DND-41 (cell line): ENCODE data around the gene NAT10.

Experiments
- ATAC-seq: fragments of 200-7000 bp; cut with Tn5 transposase; 3 replicates; pipeline ENCODE4 v1.9.1; 2021; ENCODE audit warnings: low read depth; ENCODE audit not compliant: insufficient read depth
- DNase-seq: peaks from one replicate; pipeline ENCODE4 v3.0.0-alpha.2; 2020
- H2AFZ ChIP-seq: 2 replicates; pipeline ENCODE4 v1.6.0; 2012; ENCODE audit warnings: low read depth, low read length
- H3K27ac ChIP-seq: 2 replicates; pipeline ENCODE4 v1.5.1; 2012; ENCODE audit warnings: low read length, inconsistent platforms
- H3K27me3 ChIP-seq: fragments of 200-600 bp; sonication (generic); 2 replicates; pipeline ENCODE4 v1.6.0; 2012; ENCODE audit warnings: low read length, mild to moderate bottlenecking, inconsistent platforms; ENCODE audit not compliant: insufficient read depth, poor library complexity
- H3K36me3 ChIP-seq: 2 replicates; pipeline ENCODE4 v1.5.1; 2012; ENCODE audit warnings: low read length, inconsistent platforms; ENCODE audit not compliant: insufficient read depth
- H3K4me1 ChIP-seq: 2 replicates; pipeline ENCODE4 v1.5.1; 2012; ENCODE audit warnings: mild to moderate bottlenecking, low read length; ENCODE audit not compliant: insufficient read depth
- H3K4me2 ChIP-seq: 2 replicates; pipeline ENCODE4 v1.6.0; 2012; ENCODE audit warnings: mild to moderate bottlenecking, moderate library complexity, low read length, inconsistent platforms; ENCODE audit not compliant: insufficient read depth
- H3K4me3 ChIP-seq, 2 experiments: fragments of 200-600 bp in 1 of 2; shearing (Covaris generic) in 1 of 2; 2 replicates each; pipeline ENCODE4 v1.5.1; 2012 to 2016; ENCODE audit warnings: inconsistent platforms in 2 of 2, low read length in 2 of 2, mild to moderate bottlenecking in 2 of 2, low read depth in 1 of 2, moderate library complexity in 1 of 2
- H3K79me2 ChIP-seq: 2 replicates; pipeline ENCODE4 v1.6.0; 2012; ENCODE audit warnings: low read length, inconsistent platforms; ENCODE audit not compliant: insufficient read depth
- H3K9ac ChIP-seq: 2 replicates; pipeline ENCODE4 v1.6.0; 2012; ENCODE audit warnings: low read depth, mild to moderate bottlenecking, inconsistent platforms, low read length, moderate library complexity
- H3K9me3 ChIP-seq: 2 replicates; pipeline ENCODE4 v1.5.1; 2012; ENCODE audit warnings: low read length, moderate library complexity, mild to moderate bottlenecking, inconsistent platforms; ENCODE audit not compliant: insufficient read depth, severe bottlenecking
- H4K20me1 ChIP-seq: 2 replicates; pipeline ENCODE4 v1.6.0; 2012; ENCODE audit warnings: low read length; ENCODE audit not compliant: insufficient read depth
- EZH2 ChIP-seq: IDR thresholded peaks from 3 replicates; pipeline ENCODE4 v1.6.1; 2012; ENCODE audit warnings: borderline replicate concordance, low read depth, mild to moderate bottlenecking, moderate library complexity, low read length, inconsistent platforms; ENCODE audit not compliant: severe bottlenecking
- TF ChIP-seq, protein P1 (sequence below): IDR thresholded peaks from 2 replicates; pipeline ENCODE4 v1.5.1; 2012; ENCODE audit warnings: borderline replicate concordance, low read length, moderate library complexity, mild to moderate bottlenecking; ENCODE audit not compliant: poor library complexity, severe bottlenecking; ENCODE audit errors: extremely low read depth

The NAT10 gene

DNA sequence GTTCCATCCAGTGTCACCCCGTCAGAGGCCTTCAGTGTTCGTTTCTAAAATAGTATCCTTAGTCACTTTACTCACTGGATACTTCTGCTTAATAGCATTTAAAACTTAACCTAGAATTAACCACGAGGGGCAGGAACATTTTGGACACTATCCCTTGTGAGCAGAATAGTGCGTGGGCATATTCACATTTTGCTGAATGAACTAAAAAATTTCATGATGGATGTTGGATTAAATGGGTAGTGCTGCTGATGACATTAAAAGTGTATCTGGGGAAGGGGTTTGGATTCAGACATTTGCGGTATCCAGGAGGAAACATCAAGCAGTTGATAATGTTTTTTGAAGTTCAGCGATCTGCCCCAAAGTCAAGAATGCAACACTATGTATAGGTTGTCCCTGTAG is 750 bp upstream of the NAT10 start:
- peak overlapping the region; percentile 65 to 90; a peak in 3 of 4 replicates for H3K4me3 ChIP-seq
- H3K4me1 ChIP-seq: peaks cover 35% of the 10 kb centered on the region
- peak overlapping the region; percentile 70 for H3K9ac ChIP-seq
- H3K79me2 ChIP-seq: peaks cover 43% of the 10 kb centered on the region
- peak overlapping the region; percentile 89 for H2AFZ ChIP-seq
- ATAC-seq (no peak), DNase-seq (no peak)
- H3K9me3 ChIP-seq: no peaks in the 10 kb centered on the region
- TF ChIP-seq EZH2: no peak
- TF ChIP-seq, protein P1, sequence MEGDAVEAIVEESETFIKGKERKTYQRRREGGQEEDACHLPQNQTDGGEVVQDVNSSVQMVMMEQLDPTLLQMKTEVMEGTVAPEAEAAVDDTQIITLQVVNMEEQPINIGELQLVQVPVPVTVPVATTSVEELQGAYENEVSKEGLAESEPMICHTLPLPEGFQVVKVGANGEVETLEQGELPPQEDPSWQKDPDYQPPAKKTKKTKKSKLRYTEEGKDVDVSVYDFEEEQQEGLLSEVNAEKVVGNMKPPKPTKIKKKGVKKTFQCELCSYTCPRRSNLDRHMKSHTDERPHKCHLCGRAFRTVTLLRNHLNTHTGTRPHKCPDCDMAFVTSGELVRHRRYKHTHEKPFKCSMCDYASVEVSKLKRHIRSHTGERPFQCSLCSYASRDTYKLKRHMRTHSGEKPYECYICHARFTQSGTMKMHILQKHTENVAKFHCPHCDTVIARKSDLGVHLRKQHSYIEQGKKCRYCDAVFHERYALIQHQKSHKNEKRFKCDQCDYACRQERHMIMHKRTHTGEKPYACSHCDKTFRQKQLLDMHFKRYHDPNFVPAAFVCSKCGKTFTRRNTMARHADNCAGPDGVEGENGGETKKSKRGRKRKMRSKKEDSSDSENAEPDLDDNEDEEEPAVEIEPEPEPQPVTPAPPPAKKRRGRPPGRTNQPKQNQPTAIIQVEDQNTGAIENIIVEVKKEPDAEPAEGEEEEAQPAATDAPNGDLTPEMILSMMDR: no peak
- H3K36me3 ChIP-seq: peaks cover 45% of the 10 kb centered on the region
- H3K27ac ChIP-seq: peak overlapping the region; percentile 89
- no peaks in the 10 kb centered on the region for H3K27me3 ChIP-seq
- H3K4me2 ChIP-seq: peak overlapping the region; percentile 78
- 0 out of 2 replicates have a peak, but pooled peaks cover under 1% of the 10 kb centered on the region for H4K20me1 ChIP-seq

DNA sequence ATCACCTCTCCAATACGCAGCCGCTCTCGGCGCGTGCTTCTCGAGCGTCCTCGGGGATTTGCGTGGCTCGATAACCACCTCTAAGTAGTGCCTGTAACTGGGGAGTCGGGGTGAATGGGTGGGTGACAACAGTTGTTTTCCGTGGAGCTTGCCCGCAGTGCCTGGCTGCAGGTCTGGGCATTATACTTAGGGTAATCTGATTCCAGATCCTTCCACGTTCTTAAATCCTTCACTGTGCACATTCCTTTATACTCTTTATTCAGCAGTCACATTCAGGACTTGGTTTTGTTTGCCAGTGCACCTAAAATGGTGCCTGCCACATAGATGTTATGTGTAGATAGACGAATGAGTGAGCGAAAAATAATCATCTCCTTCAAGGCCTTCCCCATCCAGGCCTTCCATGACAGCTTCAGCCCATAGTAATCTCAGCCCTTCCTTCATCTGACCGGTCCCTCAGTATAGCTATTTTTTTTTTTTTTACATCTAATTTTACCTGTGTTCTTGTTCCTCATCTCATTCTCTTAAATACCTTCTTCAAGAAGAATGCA is 602 bp downstream of the NAT10 start:
- Histone ChIP-seq H3K9ac (peak overlapping the region; percentile 70), H3K36me3 (peaks cover 47% of the 10 kb centered on the region), H3K4me3 (peak overlapping the region; percentile 65 to 90), H3K4me2 (peak overlapping the region; percentile 78), H3K27ac (peak overlapping the region; percentile 89), H3K79me2 (peaks cover 46% of the 10 kb centered on the region), H2AFZ (peak overlapping the region; percentile 89), H3K27me3 (no peaks in the 10 kb centered on the region), H3K4me1 (peaks cover 35% of the 10 kb centered on the region), H4K20me1 (no peaks in the 10 kb centered on the region), H3K9me3 (no peaks in the 10 kb centered on the region)
- TF ChIP-seq, protein P1: no peak
- no peak for TF ChIP-seq EZH2
- DNase-seq (no peak), ATAC-seq (no peak)

DNA sequence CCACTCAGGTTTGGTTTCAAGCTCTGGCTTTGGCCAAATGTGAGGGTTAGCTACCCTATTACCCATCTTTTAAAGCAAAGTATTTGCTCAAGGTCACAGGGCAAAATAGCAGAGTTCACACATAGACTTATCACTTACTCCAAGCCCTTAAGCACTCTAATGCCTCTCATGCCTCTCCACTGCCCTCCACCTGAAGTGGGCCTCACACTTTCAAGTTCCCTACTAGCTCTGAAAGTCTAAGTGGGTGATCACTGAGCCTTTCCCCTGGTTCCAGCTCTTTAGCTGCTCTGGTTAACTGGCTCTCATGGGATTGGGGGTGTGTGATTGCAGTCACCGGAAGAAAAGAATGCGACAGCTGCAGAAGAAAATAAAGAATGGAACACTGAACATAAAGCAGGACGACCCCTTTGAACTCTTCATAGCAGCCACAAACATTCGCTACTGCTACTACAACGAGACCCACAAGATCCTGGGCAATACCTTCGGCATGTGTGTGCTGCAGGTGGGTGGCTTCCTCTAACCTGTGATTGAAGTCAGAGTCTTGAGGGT is 6.4 kb downstream of the NAT10 start:
- TF ChIP-seq, protein P1: no peak
- TF ChIP-seq EZH2: no peak
- H3K9ac ChIP-seq: no peak overlapping the region

More for the DNA sequence above, 6.4 kb downstream of the NAT10 start:
- H3K4me3 ChIP-seq: no peak overlapping the region
- H4K20me1 ChIP-seq: peaks cover 3% of the 10 kb centered on the region; the same call in 1 of the 2 replicates
- no peaks in the 10 kb centered on the region for H3K27me3 ChIP-seq
- DNase-seq (no peak), ATAC-seq (no peak)
- peaks cover 32% of the 10 kb centered on the region for H3K79me2 ChIP-seq
- H3K9me3 ChIP-seq: no peaks in the 10 kb centered on the region
- no peak overlapping the region for H3K4me2 ChIP-seq
- H2AFZ ChIP-seq: no peak overlapping the region
- no peak overlapping the region for H3K27ac ChIP-seq
- H3K36me3 ChIP-seq: peaks cover 91% of the 10 kb centered on the region
- H3K4me1 ChIP-seq: peaks cover 13% of the 10 kb centered on the region
